OCI-LY1 (cell line): ENCODE data around the gene FAM151A.

Experiments used
- H2AFZ ChIP-seq: fragments of 200-600 bp; sonication (generic), shearing (Covaris generic); 2 replicates; pipeline ENCODE4 v1.6.0; 2014; ENCODE audit warnings: antibody characterized with exemption, mild to moderate bottlenecking, low read length
- H3F3A ChIP-seq: fragments of 200-600 bp; sonication (generic), shearing (Covaris generic); 2 replicates; pipeline ENCODE4 v1.6.0; 2014; ENCODE audit warnings: mild to moderate bottlenecking, antibody characterized with exemption, low read length, moderate library complexity; ENCODE audit not compliant: insufficient read depth
- H3K27ac ChIP-seq: fragments of 200-600 bp; sonication (generic); 2 replicates; pipeline ENCODE4 v1.5.1; 2014; ENCODE audit warnings: low read length, mixed run types, mild to moderate bottlenecking, low read depth; ENCODE audit not compliant: poor library complexity, severe bottlenecking
- H3K27me3 ChIP-seq: fragments of 200-600 bp; sonication (generic); 2 replicates; pipeline ENCODE4 v1.6.0; 2014; ENCODE audit warnings: antibody characterized with exemption, mild to moderate bottlenecking, low read length, moderate library complexity; ENCODE audit not compliant: insufficient read depth
- H3K36me3 ChIP-seq: fragments of 200-600 bp; sonication (generic); 2 replicates; pipeline ENCODE4 v1.6.1; 2014; ENCODE audit warnings: mild to moderate bottlenecking, antibody characterized with exemption, low read length, moderate library complexity, mixed read lengths; ENCODE audit not compliant: insufficient read depth
- H3K4me1 ChIP-seq: fragments of 200-600 bp; sonication (generic); 2 replicates; pipeline ENCODE4 v1.5.1; 2014; ENCODE audit warnings: mild to moderate bottlenecking, low read length, moderate library complexity; ENCODE audit not compliant: insufficient read depth, severe bottlenecking
- H3K4me2 ChIP-seq: fragments of 200-600 bp; sonication (generic), shearing (Covaris generic); 2 replicates; pipeline ENCODE4 v1.6.1; 2014; ENCODE audit warnings: low read length
- H3K4me3 ChIP-seq: fragments of 200-600 bp; sonication (generic); 2 replicates; pipeline ENCODE4 v1.5.1; 2014; ENCODE audit warnings: low read length, low read depth, mild to moderate bottlenecking, mixed read lengths; ENCODE audit not compliant: poor library complexity, severe bottlenecking
- H3K79me2 ChIP-seq: fragments of 200-600 bp; shearing (Covaris generic); 2 replicates; pipeline ENCODE4 v1.6.1; 2016; ENCODE audit warnings: mixed run types, low read length, mixed read lengths; ENCODE audit not compliant: insufficient read depth
- H3K9ac ChIP-seq: fragments of 200-600 bp; sonication (generic), shearing (Covaris generic); 2 replicates; pipeline ENCODE4 v1.6.1; 2014; ENCODE audit warnings: mild to moderate bottlenecking, low read length, mixed read lengths
- H3K9me2 ChIP-seq: fragments of 200-600 bp; sonication (generic), shearing (Covaris generic); 2 replicates; pipeline ENCODE4 v1.6.1; 2014; ENCODE audit warnings: low read depth, mild to moderate bottlenecking, low read length, mixed read lengths
- H3K9me3 ChIP-seq: fragments of 200-600 bp; shearing (Covaris generic); 2 replicates; pipeline ENCODE4 v1.6.1; 2014; ENCODE audit warnings: low read length, mixed read lengths
- H4K20me1 ChIP-seq: fragments of 200-600 bp; sonication (generic), shearing (Covaris generic); 2 replicates; pipeline ENCODE4 v1.6.0; 2016; ENCODE audit warnings: mild to moderate bottlenecking, low read length; ENCODE audit not compliant: insufficient read depth
- CTCF ChIP-seq: fragments of 200-600 bp; sonication (generic), shearing (Covaris generic); IDR thresholded peaks from 2 replicates; pipeline ENCODE4 v1.5.1; 2017; ENCODE audit warnings: mild to moderate bottlenecking, antibody characterized with exemption, low read length, moderate library complexity, mixed read lengths
- EZH2 ChIP-seq: fragments of 200-600 bp; sonication (generic), shearing (Covaris generic); IDR thresholded peaks from 2 replicates; pipeline ENCODE4 v1.8.0; 2017; ENCODE audit warnings: borderline replicate concordance, mixed run types, mild to moderate bottlenecking, antibody characterized with exemption, low read length, moderate library complexity, mixed read lengths

FAM151A gene

GRCh38 chr1:54575605-54576290 lies 47.6 kb downstream of the FAM151A start:
- Histone ChIP-seq H3K9me2 (no peaks in the 10 kb centered on the region), H3F3A (no peaks in the 10 kb centered on the region), H4K20me1 (no peaks in the 10 kb centered on the region), H2AFZ (no peak overlapping the region), H3K27ac (no peak overlapping the region), H3K79me2 (no peaks in the 10 kb centered on the region), H3K36me3 (no peaks in the 10 kb centered on the region), H3K27me3 (0 out of 2 replicates have a peak, but pooled peaks cover 3% of the 10 kb centered on the region), H3K9ac (no peak overlapping the region), H3K4me2 (no peak overlapping the region), H3K9me3 (no peaks in the 10 kb centered on the region), H3K4me3 (no peak overlapping the region), H3K4me1 (no peaks in the 10 kb centered on the region)
- TF ChIP-seq CTCF (no peak), EZH2 (no peak)

GRCh38 chr1:54575161-54575560 lies 48.2 kb downstream of the FAM151A start:
- no peaks in the 10 kb centered on the region for H3F3A ChIP-seq
- H3K9me3 ChIP-seq: no peaks in the 10 kb centered on the region
- no peak overlapping the region for H3K27ac ChIP-seq
- H3K27me3 ChIP-seq: 0 out of 2 replicates have a peak, but pooled peaks cover 3% of the 10 kb centered on the region
- no peaks in the 10 kb centered on the region for H3K4me1 ChIP-seq
- H3K36me3 ChIP-seq: no peaks in the 10 kb centered on the region
- H3K79me2 ChIP-seq: no peaks in the 10 kb centered on the region
- no peak overlapping the region for H3K4me3 ChIP-seq
- H2AFZ ChIP-seq: no peak overlapping the region
- H3K9ac ChIP-seq: no peak overlapping the region
- H4K20me1 ChIP-seq: no peaks in the 10 kb centered on the region
- TF ChIP-seq CTCF (no peak), EZH2 (no peak)
- H3K4me2 ChIP-seq: no peak overlapping the region
- no peaks in the 10 kb centered on the region for H3K9me2 ChIP-seq

- H3K36me3 ChIP-seq: no peaks in the 10 kb centered on the region
- no peaks in the 10 kb centered on the region for H4K20me1 ChIP-seq
- H3K79me2 ChIP-seq: no peaks in the 10 kb centered on the region
- 0 out of 2 replicates have a peak, but pooled peaks cover 3% of the 10 kb centered on the region for H3K27me3 ChIP-seq
- no peak for TF ChIP-seq EZH2
- no peak for TF ChIP-seq CTCF
- H3K9me3 ChIP-seq: no peaks in the 10 kb centered on the region
- H3K4me1 ChIP-seq: no peaks in the 10 kb centered on the region
- no peak overlapping the region for H3K4me2 ChIP-seq
- H3K4me3 ChIP-seq: no peak overlapping the region
- no peak overlapping the region for H3K9ac ChIP-seq
- H3F3A ChIP-seq: no peaks in the 10 kb centered on the region
- H3K9me2 ChIP-seq: no peaks in the 10 kb centered on the region
- H3K27ac ChIP-seq: no peak overlapping the region
- H2AFZ ChIP-seq: no peak overlapping the region
These were observed 49.1 kb downstream of the FAM151A start for GRCh38 chr1:54574158-54574778.
